Endothelial cell (in vitro differentiated cells): ENCODE data around the gene GABRD. TPM values are rescaled to one million over a fixed set of nuclear protein-coding genes. Genes with fewer than 3 reads are reported as not detected.

ENCODE experiments used
- DNase-seq: peaks from one replicate; pipeline ENCODE4 v3.0.0; 2021; ENCODE audit warnings: low spot score
- H3K27ac Mint-ChIP-seq: one replicate; pipeline ENCODE4 v1.8.0; 2021; ENCODE audit warnings: mixed read lengths, inconsistent platforms; ENCODE audit not compliant: unreplicated experiment
- H3K27me3 Mint-ChIP-seq: one replicate; pipeline ENCODE4 v1.8.0; 2021; ENCODE audit warnings: mild to moderate bottlenecking, moderate library complexity, mixed read lengths, inconsistent platforms; ENCODE audit not compliant: unreplicated experiment
- H3K36me3 Mint-ChIP-seq: one replicate; pipeline ENCODE4 v1.8.0; 2021; ENCODE audit warnings: mild to moderate bottlenecking, low read depth, mixed read lengths, inconsistent platforms; ENCODE audit not compliant: unreplicated experiment
- H3K4me1 Mint-ChIP-seq: one replicate; pipeline ENCODE4 v1.8.0; 2021; ENCODE audit warnings: mild to moderate bottlenecking, mixed read lengths, inconsistent platforms; ENCODE audit not compliant: unreplicated experiment
- H3K4me3 Mint-ChIP-seq: one replicate; pipeline ENCODE4 v1.8.0; 2021; ENCODE audit warnings: mild to moderate bottlenecking, mixed read lengths, inconsistent platforms; ENCODE audit not compliant: unreplicated experiment
- H3K9me3 Mint-ChIP-seq: one replicate; pipeline ENCODE4 v1.8.0; 2021; ENCODE audit warnings: mixed read lengths, inconsistent platforms; ENCODE audit not compliant: unreplicated experiment
- CTCF ChIP-seq: fragments of 200-600 bp; sonication (generic); IDR thresholded peaks from one replicate; pipeline ENCODE4 v1.5.0; 2021; ENCODE audit warnings: antibody characterized with exemption; ENCODE audit not compliant: unreplicated experiment
- total RNA-seq: library from RNA; stranded (reverse); fragmentation: NEBNext Ultra II Directional; extraction: Animal tissue kit (Norgen Biotek cat#: 25700); gene quantifications from one replicate; pipeline ENCODE4 v1.2.1, GENCODE V29; 2021; ENCODE audit not compliant: unreplicated experiment

Gene GABRD
- total RNA-seq, 1 donor from 2014 or later = 0.64 TPM

DNA sequence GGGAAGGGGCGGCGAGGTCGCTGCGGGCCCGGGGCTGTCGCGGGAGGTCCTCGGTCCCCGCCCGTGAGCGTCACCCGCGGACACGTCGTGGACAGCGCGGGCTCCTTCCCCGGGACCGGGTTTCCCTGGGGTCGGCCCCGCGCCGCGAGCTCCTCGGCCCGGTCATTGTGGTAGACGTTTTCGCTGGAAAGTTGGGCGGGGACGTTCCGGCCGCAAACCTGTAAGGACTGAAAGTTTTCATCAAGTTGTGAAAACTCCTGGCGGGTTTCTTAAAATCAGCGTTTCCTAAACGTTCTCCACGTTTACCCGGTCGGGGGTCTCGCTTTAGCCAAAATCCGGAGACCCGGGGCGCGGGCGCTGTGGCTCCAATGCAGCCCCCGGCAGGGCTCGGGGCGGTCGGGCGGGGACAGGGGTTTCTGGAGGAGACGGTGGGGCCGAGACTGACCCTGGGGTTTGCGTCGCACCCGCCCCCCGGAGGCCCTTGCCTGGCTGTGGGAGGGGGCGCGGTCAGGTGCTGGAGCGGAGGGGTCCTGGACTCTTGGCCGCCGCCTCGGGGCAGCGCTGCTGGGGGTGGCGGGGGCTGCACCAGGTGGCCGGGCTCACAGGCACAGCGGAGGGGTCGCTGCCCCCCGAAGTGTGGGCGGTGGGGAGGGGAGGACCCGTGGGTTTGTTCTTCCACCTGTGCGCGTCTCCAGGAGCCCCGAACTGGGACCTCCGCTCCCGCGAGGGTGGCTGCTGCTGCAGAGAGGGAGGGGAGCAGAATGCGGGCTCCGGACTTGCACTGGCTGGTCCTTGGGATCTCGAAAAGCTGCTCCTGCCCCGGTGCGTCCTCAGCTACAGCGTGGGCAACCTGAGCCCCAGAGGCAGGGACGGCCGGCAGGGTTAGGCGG is 31.9 kb downstream of the GABRD start:
- no peak overlapping the region for H3K27ac Mint-ChIP-seq
- no peak for DNase-seq
- H3K27me3 Mint-ChIP-seq = peaks cover 15% of the 10 kb centered on the region
- H3K4me1 Mint-ChIP-seq = peaks cover 7% of the 10 kb centered on the region
- no peak for TF ChIP-seq CTCF
- peak overlapping the region; percentile 79 for H3K4me3 Mint-ChIP-seq
- no peaks in the 10 kb centered on the region for H3K9me3 Mint-ChIP-seq
- H3K36me3 Mint-ChIP-seq = no peaks in the 10 kb centered on the region

DNA sequence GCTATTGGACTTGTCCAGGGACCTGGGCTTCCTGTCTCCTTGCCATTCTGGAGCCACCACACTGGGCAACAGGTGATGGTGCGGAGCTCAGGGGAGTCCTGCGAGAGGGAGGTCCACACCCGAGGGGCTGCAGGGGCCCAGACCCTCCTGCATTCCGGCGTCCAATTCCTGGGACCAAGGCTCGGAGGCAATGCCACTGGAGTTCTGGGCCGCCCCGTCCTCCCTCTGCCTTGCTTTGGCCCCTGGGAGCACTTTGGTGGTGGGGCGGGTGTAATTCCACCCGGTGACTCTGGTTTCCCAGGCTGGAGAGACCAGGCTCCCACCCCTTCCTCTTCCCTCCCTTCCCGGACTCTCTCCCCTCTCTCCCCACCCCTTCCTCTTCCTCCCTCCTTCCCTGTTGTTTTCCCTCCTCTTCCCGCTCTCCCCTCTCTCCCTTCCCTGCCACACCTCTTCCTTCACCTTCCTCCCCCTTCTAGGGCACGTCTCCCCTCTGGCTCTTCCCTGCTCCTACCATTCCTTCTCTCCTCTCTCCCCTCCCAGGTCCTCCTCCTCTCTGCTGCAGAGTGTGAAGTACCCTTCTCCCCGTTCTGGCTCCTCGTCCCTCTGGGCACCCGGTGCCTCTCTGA is 33.0 kb downstream of the GABRD start:
- Mint-ChIP-seq H3K4me3 (no peak overlapping the region), H3K27ac (no peak overlapping the region)

GRCh38 chr1:2052756-2053155 is 33.6 kb downstream of the GABRD start:
- Mint-ChIP-seq H3K27me3 (peaks cover 13% of the 10 kb centered on the region), H3K9me3 (no peaks in the 10 kb centered on the region), H3K27ac (no peak overlapping the region), H3K4me1 (peaks cover 7% of the 10 kb centered on the region), H3K36me3 (no peaks in the 10 kb centered on the region), H3K4me3 (no peak overlapping the region)
- DNase-seq = no peak
- TF ChIP-seq CTCF = no peak

More for the DNA sequence above, 33.0 kb downstream of the GABRD start:
- no peak for TF ChIP-seq CTCF
- DNase-seq = no peak
- peaks cover 13% of the 10 kb centered on the region for H3K27me3 Mint-ChIP-seq
- H3K9me3 Mint-ChIP-seq = no peaks in the 10 kb centered on the region
- peaks cover 7% of the 10 kb centered on the region for H3K4me1 Mint-ChIP-seq
- no peaks in the 10 kb centered on the region for H3K36me3 Mint-ChIP-seq

DNA sequence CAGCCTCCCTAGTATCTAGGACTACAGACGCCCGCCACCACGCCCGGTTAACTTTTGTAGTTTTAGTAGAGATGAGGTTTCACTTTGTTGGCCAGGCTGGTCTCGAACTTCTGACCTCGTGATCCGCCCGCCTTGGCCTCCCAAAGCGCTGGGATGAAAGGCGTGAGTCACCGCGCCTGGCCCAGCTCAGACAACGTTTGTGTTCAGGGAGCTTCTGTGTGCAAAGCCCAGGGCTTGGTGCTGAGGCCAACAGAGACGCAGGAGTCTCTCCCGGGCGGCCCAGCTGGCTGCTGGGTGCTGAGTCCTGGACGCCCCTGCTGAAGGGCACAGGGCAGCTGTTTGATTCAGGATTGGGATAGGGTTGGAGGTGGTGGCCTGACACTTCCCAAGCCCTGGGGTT is 34.1 kb downstream of the GABRD start:
- Mint-ChIP-seq H3K27me3 (peaks cover 12% of the 10 kb centered on the region), H3K36me3 (no peaks in the 10 kb centered on the region), H3K9me3 (no peaks in the 10 kb centered on the region), H3K4me1 (peaks cover 7% of the 10 kb centered on the region), H3K4me3 (no peak overlapping the region), H3K27ac (no peak overlapping the region)
- DNase-seq = no peak
- TF ChIP-seq CTCF = no peak
